Nephron progenitor cell (in vitro differentiated cells): ENCODE data around the gene ZSWIM6.

Source experiments
- DNase-seq: peaks from one replicate; pipeline ENCODE4 v3.0.0; 2021
- H3K27ac Mint-ChIP-seq: 2 replicates; pipeline ENCODE4 v1.8.0; 2021; ENCODE audit warnings: mild to moderate bottlenecking, moderate library complexity, mixed read lengths
- H3K27me3 Mint-ChIP-seq: 2 replicates; pipeline ENCODE4 v1.8.0; 2021; ENCODE audit warnings: mild to moderate bottlenecking, low read depth, mixed read lengths; ENCODE audit not compliant: poor library complexity
- H3K36me3 Mint-ChIP-seq: 2 replicates; pipeline ENCODE4 v1.8.0; 2021; ENCODE audit warnings: low read depth, mixed read lengths
- H3K4me1 Mint-ChIP-seq: 2 replicates; pipeline ENCODE4 v1.8.0; 2021; ENCODE audit warnings: mixed read lengths
- H3K4me3 Mint-ChIP-seq: 2 replicates; pipeline ENCODE4 v1.8.0; 2021; ENCODE audit warnings: mild to moderate bottlenecking, moderate library complexity, mixed read lengths
- H3K9me3 Mint-ChIP-seq: 2 replicates; pipeline ENCODE4 v1.8.0; 2021; ENCODE audit warnings: mild to moderate bottlenecking, moderate library complexity, mixed read lengths
- TF ChIP-seq, protein P1 (sequence below): fragments of 200-600 bp; sonication (generic); IDR thresholded peaks from 2 replicates; pipeline ENCODE4 v1.5.0; 2021; ENCODE audit warnings: antibody characterized with exemption

ZSWIM6 gene

DNA sequence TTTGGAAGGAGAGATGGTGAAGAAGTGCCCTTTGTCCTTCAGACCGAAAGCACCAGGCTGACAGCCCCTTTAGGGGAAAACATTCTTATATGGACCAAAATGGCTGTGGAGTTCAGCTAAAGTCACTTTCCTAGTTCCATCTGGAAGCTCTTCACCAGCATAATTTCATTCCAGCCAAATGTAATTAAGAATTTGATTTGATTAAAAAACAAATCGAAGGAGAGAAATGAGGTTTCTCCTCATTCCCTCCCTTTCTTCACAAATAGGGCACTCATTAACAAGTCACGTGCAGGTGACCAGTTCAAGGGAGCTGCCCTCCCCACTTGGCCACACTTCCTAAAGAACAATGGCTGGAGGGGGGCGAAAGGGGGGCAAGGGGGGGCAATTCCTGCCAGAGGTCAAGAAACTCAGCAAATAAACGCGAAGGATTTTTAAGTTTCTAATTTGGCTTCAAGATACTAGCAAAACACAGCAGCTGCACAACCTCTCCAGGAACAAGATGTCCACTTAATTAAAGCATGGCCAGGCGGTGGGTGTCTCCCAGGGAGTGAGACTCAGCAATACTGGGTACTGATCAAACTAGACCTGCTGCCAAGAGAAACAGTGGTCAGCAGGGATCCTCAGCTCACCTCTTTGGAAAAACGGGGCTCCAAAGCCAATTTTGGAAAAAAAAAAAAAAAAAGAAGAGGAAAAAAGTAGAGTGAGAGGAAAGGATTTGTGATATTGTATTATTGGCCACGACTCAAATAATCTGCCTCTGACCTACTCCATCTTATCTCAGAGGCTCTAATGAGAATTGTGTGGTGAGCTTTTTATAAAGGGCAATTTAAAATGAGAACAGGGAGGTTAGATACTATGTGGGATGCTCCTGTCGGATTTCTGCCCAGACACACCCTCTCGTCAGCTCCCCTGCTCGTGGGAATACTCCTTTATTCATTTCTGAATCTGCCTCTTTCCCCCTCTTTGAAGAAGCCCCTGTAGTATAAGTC lies 254.3 kb downstream of the ZSWIM6 start:
- H3K27me3 Mint-ChIP-seq = peaks cover 2% of the 10 kb centered on the region
- DNase-seq = no peak
- TF ChIP-seq, protein P1, sequence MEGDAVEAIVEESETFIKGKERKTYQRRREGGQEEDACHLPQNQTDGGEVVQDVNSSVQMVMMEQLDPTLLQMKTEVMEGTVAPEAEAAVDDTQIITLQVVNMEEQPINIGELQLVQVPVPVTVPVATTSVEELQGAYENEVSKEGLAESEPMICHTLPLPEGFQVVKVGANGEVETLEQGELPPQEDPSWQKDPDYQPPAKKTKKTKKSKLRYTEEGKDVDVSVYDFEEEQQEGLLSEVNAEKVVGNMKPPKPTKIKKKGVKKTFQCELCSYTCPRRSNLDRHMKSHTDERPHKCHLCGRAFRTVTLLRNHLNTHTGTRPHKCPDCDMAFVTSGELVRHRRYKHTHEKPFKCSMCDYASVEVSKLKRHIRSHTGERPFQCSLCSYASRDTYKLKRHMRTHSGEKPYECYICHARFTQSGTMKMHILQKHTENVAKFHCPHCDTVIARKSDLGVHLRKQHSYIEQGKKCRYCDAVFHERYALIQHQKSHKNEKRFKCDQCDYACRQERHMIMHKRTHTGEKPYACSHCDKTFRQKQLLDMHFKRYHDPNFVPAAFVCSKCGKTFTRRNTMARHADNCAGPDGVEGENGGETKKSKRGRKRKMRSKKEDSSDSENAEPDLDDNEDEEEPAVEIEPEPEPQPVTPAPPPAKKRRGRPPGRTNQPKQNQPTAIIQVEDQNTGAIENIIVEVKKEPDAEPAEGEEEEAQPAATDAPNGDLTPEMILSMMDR = no peak

DNA sequence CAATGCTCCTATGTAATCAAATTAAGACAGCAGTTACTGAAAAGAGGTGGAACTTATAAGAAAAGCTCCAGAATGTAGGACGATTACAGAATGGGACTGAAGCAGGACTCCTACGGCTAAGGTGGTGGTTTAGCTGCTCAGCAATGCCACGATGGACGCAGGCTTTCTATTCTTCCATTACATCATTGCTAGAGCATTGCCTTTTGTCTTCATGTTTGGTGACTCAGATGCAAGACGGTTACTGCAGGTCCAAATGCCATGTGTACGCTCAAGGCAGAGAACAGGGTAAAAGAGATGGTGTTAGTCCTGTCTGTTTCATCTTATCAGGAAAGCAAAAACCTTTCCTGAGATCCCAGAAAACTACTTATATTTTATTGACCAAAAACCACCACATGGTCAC lies 255.1 kb downstream of the ZSWIM6 start:
- DNase-seq = no peak
- no peak overlapping the region for H3K27ac Mint-ChIP-seq
- H3K4me3 Mint-ChIP-seq = no peak overlapping the region
- H3K4me1 Mint-ChIP-seq = no peaks in the 10 kb centered on the region
- TF ChIP-seq, protein P1 = no peak
- H3K27me3 Mint-ChIP-seq = peaks cover 2% of the 10 kb centered on the region
- no peaks in the 10 kb centered on the region for H3K9me3 Mint-ChIP-seq
- no peaks in the 10 kb centered on the region for H3K36me3 Mint-ChIP-seq

More for the DNA sequence above, 254.3 kb downstream of the ZSWIM6 start:
- no peaks in the 10 kb centered on the region for H3K36me3 Mint-ChIP-seq
- H3K27ac Mint-ChIP-seq = no peak overlapping the region
- no peaks in the 10 kb centered on the region for H3K9me3 Mint-ChIP-seq
- no peaks in the 10 kb centered on the region for H3K4me1 Mint-ChIP-seq
- H3K4me3 Mint-ChIP-seq = no peak overlapping the region

DNA sequence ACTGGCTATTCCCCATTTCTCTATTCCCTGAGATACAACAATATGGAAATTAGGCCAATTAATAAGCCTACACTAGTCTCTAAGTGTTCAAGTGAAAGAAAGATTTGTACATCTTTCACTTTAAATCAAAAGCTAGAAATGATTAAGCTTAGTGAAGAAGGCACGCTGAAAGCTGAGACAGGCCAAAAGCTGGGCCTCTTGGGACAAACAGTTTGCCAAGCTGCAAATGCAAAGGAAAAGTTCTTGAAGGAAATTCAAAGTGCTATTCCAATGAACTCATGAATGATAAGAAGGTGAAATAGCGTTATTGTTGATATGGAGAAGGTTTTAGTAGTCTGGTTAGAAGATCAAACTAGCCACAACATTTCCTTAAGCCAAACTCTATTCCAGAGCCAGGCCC lies 256.2 kb downstream of the ZSWIM6 start:
- Mint-ChIP-seq H3K27ac (no peak overlapping the region), H3K4me3 (no peak overlapping the region), H3K9me3 (no peaks in the 10 kb centered on the region), H3K27me3 (peaks cover 2% of the 10 kb centered on the region), H3K36me3 (no peaks in the 10 kb centered on the region), H3K4me1 (no peaks in the 10 kb centered on the region)
- DNase-seq = no peak
- TF ChIP-seq, protein P1 = no peak

DNA sequence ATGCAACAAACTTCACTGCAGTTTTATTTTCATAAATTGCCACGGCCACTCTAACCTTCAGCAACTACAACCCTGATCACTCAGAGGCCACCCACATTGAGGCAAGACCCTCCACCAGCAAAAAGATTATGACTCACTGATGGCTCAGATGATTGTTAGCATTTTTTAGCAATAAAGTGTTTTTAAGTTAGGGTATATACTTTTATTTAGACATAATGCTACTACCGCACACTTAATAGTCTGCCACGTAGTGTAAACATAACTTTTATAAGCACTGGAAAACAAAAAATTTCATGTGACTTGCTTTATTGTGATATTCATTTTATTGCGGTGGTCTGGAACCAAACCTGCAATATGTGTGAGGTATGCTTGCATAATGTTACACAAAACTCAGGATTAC lies 257.9 kb downstream of the ZSWIM6 start:
- Mint-ChIP-seq H3K9me3 (peaks cover 3% of the 10 kb centered on the region), H3K27ac (no peak overlapping the region), H3K27me3 (no peaks in the 10 kb centered on the region), H3K36me3 (no peaks in the 10 kb centered on the region), H3K4me3 (no peak overlapping the region), H3K4me1 (no peaks in the 10 kb centered on the region)
- TF ChIP-seq, protein P1 = no peak
- DNase-seq = no peak

DNA sequence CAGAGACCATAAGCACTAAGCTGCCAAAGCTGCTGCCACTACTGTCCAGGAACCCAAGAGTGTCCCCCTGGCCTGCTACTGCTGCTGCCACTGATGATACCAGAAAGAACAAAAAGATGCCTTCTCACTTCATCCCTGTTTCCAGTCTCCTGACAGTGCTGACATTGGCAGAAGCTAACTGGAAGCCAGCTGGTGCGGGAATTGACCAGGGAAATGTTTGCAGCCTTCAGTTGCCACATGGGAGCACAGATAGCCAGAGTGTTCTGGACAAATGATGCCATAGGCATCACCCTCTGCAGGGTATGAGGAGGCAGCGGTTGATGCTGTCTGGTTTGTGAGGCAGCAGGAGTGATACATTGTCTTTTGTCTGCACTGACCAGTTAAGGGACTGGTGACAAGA lies 258.4 kb downstream of the ZSWIM6 start:
- no peak for DNase-seq
- H3K9me3 Mint-ChIP-seq = peaks cover 8% of the 10 kb centered on the region
- H3K27me3 Mint-ChIP-seq = no peaks in the 10 kb centered on the region
- H3K4me3 Mint-ChIP-seq = no peak overlapping the region
- no peak overlapping the region for H3K27ac Mint-ChIP-seq
- TF ChIP-seq, protein P1 = no peak
- no peaks in the 10 kb centered on the region for H3K4me1 Mint-ChIP-seq
- no peaks in the 10 kb centered on the region for H3K36me3 Mint-ChIP-seq

DNA sequence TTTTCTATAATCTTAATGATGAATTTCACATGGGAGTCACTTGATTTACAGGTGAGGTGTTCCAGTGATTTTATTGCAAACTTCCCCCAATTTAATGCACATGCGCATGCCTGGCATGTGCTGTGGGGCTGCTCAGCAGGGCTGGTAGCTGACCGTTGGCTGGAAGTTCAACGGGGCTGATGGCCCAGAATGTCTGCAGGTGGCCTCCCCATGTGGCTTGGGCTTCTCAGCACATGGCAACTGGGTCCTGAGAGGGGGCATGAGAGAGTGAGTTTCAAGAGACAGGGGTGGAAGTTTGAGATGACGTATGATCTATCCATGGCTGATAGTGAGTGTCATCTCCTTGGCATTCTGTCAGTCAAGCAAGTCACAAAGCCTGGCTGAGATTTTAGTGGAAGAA lies 259.8 kb downstream of the ZSWIM6 start:
- Mint-ChIP-seq H3K4me3 (no peak overlapping the region), H3K9me3 (peaks cover 19% of the 10 kb centered on the region), H3K27ac (no peak overlapping the region), H3K36me3 (peaks cover 5% of the 10 kb centered on the region), H3K27me3 (no peaks in the 10 kb centered on the region), H3K4me1 (no peaks in the 10 kb centered on the region)
- DNase-seq = no peak
- TF ChIP-seq, protein P1 = no peak
